ENCODE measurements around the gene ITIH5. TPM values are rescaled to one million over a fixed set of nuclear protein-coding genes. Genes with fewer than 3 reads are reported as not detected.

Gene ITIH5
- polyA plus RNA-seq, 3 donors from 2014 or later = not detected

GRCh38 chr10:7553531-7553930 is 113.2 kb downstream of the ITIH5 start:
- Mint-ChIP-seq H3K9me3 (no peaks in the 10 kb centered on the region), H3K27ac (no peak overlapping the region)

DNA sequence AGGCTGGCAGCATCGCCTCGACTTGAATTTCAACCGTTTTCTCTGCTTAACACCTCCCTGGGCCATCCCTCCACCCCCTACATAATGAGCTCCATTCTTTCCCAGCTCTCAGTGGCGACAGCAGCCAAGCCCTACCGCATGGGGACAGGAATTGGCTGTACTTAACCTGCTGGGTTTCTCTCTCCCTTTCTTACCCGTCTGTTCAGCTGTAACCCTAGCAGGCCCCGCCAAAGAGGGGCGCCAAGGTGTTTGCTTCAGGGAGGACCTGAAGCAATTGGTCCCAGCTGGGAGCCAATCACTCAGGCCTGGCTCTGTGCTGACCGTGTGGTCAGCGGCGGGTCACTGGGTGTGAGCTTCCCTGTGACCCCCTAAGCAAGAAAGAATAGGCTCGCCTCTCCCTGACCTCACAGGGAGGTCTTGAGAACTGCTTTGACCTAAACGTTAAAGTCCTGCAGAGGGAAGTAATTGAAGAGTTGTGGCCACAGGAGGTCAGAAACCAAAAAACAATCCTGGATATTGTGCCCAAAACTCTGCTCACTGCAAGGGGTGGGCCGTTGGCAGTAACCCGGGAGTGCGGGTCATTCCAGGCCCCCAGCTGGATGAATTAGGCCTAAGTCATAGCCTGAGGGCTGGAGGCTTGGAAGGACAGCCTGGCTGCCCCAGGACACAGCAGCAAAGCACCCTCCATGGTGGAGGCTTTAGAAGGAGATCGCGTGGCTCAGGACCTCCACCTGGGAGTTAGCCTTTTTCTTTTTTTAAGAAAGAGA is 114.6 kb downstream of the ITIH5 start:
- no peak overlapping the region for H3K27ac Mint-ChIP-seq
- no peaks in the 10 kb centered on the region for H3K36me3 Mint-ChIP-seq
- no peaks in the 10 kb centered on the region for H3K4me1 Mint-ChIP-seq
- no peak overlapping the region for H3K4me3 Mint-ChIP-seq
- DNase-seq = no peak
- H3K9me3 Mint-ChIP-seq = no peaks in the 10 kb centered on the region
- peaks cover 2 to 4% (median 3%) of the 10 kb centered on the region in 3 donors for H3K27me3 Mint-ChIP-seq (ENCODE audit: low read depth in 3 of 3)

More at GRCh38 chr10:7553531-7553930, 113.2 kb downstream of the ITIH5 start:
- H3K4me1 Mint-ChIP-seq = no peaks in the 10 kb centered on the region
- H3K27me3 Mint-ChIP-seq (ENCODE audit: low read depth in 3 of 3) = peaks cover 2 to 7% (median 3%) of the 10 kb centered on the region in 3 donors
- no peaks in the 10 kb centered on the region for H3K36me3 Mint-ChIP-seq
- no peak for DNase-seq
- no peak overlapping the region for H3K4me3 Mint-ChIP-seq

DNA sequence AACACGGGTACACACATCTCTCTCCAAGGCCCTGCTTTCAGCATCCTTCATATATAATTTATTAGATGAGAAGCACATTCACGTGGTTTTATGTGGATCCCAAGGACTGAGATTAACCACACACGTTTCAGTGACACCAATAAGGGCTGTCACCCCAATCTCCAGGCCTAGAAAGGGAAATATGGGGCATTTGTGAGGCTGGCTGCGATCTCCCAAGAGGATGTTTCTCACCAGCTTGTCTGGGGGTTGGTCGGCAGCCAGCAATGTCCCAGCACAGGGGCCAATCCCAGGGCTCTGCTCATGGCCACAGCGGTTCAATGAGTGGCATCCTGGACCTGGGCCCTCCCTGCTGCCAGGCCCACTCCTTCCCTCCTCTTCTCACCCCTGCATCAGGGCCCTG is 115.5 kb downstream of the ITIH5 start:
- Mint-ChIP-seq H3K4me1 (no peaks in the 10 kb centered on the region), H3K4me3 (no peak overlapping the region)

GRCh38 chr10:7550013-7550412 is 116.8 kb downstream of the ITIH5 start:
- no peak overlapping the region for H3K27ac Mint-ChIP-seq
- DNase-seq = no peak
- peaks cover 1 to 3% (median 2%) of the 10 kb centered on the region in 3 donors for H3K27me3 Mint-ChIP-seq (ENCODE audit: low read depth in 3 of 3)
- no peak overlapping the region for H3K4me3 Mint-ChIP-seq
- H3K36me3 Mint-ChIP-seq = no peaks in the 10 kb centered on the region
- H3K4me1 Mint-ChIP-seq = no peaks in the 10 kb centered on the region
- H3K9me3 Mint-ChIP-seq = no peaks in the 10 kb centered on the region

More for the DNA sequence above, 115.5 kb downstream of the ITIH5 start:
- Mint-ChIP-seq H3K36me3 (no peaks in the 10 kb centered on the region), H3K27ac (no peak overlapping the region), H3K9me3 (no peaks in the 10 kb centered on the region), H3K27me3 (ENCODE audit: low read depth in 3 of 3) (peaks cover 2 to 3% (median 2%) of the 10 kb centered on the region in 3 donors)
- DNase-seq = no peak

DNA sequence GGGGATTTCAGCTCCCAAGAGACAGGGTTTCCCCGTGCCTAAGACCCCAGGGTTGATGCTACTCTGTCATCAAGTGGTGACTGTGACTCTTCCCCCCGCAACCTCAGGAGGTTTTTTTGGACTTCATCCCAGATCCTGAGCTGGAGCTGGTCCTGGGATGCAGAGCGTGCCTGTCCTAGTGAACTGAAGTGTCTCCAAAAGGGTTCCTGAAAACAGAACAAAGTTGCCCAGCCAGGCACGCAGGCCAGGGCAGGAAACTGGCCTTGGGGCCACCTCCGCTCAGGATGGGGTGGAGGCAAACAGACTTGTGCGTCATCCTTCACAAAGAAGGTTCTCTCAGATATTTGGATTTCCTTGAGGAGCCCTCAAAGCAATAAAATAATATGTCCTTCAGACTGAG is 118.9 kb downstream of the ITIH5 start:
- H3K27me3 Mint-ChIP-seq (ENCODE audit: low read depth in 3 of 3) = peaks cover 0 to 5% (median 0%) of the 10 kb centered on the region in 3 donors
- H3K4me3 Mint-ChIP-seq = no peak overlapping the region
- no peak overlapping the region for H3K27ac Mint-ChIP-seq
- no peaks in the 10 kb centered on the region for H3K9me3 Mint-ChIP-seq
- DNase-seq = no peak
- H3K36me3 Mint-ChIP-seq = no peaks in the 10 kb centered on the region
- H3K4me1 Mint-ChIP-seq = no peaks in the 10 kb centered on the region

GRCh38 chr10:7547206-7547605 is 119.6 kb downstream of the ITIH5 start:
- no peaks in the 10 kb centered on the region for H3K9me3 Mint-ChIP-seq
- DNase-seq = no peak
- peaks cover 0 to 5% (median 0%) of the 10 kb centered on the region in 3 donors for H3K27me3 Mint-ChIP-seq (ENCODE audit: low read depth in 3 of 3)
- H3K4me1 Mint-ChIP-seq = no peaks in the 10 kb centered on the region
- no peak overlapping the region for H3K4me3 Mint-ChIP-seq
- H3K27ac Mint-ChIP-seq = no peak overlapping the region
- H3K36me3 Mint-ChIP-seq = no peaks in the 10 kb centered on the region

DNA sequence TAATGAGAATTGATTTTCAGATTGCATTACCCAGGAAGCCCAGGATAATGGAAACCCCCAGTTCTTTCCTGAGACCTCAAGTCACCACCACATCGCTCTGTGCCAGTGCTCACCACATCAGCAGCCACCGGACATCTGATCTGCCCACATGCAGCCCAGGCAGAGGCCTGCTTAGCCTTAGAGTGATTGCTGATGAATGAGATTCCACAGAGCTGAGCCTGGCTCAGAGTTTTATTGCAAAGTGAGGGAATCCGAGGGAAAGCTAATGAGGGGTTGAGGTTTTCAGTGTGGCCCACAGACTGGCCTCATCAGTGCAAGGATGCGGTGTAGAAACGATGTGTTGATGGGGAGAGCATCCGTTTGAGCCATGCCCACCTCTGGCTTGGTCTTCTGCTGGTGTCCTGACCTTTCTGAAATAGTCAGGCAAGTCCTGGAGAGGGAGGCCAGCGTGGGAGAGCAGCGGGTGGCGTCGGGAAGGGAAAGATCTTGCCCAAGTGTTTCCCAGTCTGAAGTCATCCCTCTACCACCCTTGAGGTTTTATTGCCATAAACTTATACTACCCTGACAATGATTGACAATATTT is 120.3 kb downstream of the ITIH5 start:
- H3K27me3 Mint-ChIP-seq (ENCODE audit: low read depth in 3 of 3) = peaks cover 0 to 5% (median 0%) of the 10 kb centered on the region in 3 donors
- H3K4me1 Mint-ChIP-seq = no peaks in the 10 kb centered on the region
- H3K4me3 Mint-ChIP-seq = no peak overlapping the region
- no peaks in the 10 kb centered on the region for H3K9me3 Mint-ChIP-seq
- no peaks in the 10 kb centered on the region for H3K36me3 Mint-ChIP-seq
- no peak overlapping the region for H3K27ac Mint-ChIP-seq
- DNase-seq = no peak

DNA sequence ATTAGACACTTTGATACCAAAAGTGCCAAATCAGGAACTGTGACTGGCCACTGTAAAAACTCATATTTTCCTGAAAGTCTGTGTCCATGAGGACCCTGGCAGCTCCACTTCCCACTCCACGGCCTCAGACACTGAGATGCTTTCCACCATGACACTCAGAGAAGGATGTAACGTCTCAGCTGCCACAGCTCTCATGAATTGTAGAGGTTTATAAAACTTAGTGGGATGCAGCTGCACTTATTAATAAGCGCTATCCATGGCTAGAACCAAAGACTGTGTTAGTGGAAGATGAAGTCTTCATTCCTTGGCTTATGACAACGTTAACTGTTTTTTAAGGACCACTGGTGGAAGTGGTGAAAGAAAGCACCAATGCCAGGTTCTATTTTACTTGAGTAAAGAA is 121.0 kb downstream of the ITIH5 start:
- Mint-ChIP-seq H3K27ac (no peak overlapping the region), H3K4me1 (no peaks in the 10 kb centered on the region), H3K36me3 (no peaks in the 10 kb centered on the region), H3K9me3 (no peaks in the 10 kb centered on the region), H3K4me3 (no peak overlapping the region), H3K27me3 (ENCODE audit: low read depth in 3 of 3) (peaks cover 0 to 5% (median 0%) of the 10 kb centered on the region in 3 donors)
- DNase-seq = no peak

DNA sequence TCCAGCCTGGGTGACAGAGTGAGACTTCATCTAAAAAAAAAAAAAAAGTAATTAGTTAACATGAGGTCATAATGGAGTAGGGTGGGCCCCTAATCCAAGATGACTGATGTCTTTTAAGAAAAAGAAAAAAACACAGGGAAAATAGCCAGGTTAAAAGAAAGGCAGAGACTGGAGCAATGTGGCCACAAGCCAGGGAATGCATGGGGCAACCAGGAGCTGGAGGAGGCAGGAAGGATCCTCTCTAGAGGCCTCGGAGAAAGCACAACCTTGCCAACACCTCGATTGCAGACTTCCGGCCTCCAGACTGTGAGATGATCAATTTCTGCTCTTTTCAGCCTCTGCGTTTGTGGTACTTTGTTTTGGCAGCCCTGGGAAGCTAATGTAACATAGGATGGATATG is 121.5 kb downstream of the ITIH5 start:
- H3K4me1 Mint-ChIP-seq = no peaks in the 10 kb centered on the region
- H3K36me3 Mint-ChIP-seq = no peaks in the 10 kb centered on the region
- H3K27ac Mint-ChIP-seq = no peak overlapping the region
- no peak for DNase-seq
- peaks cover 0 to 5% (median 0%) of the 10 kb centered on the region in 3 donors for H3K27me3 Mint-ChIP-seq (ENCODE audit: low read depth in 3 of 3)
- no peak overlapping the region for H3K4me3 Mint-ChIP-seq
- no peaks in the 10 kb centered on the region for H3K9me3 Mint-ChIP-seq

GRCh38 chr10:7544203-7544602 is 122.6 kb downstream of the ITIH5 start:
- Mint-ChIP-seq H3K36me3 (no peaks in the 10 kb centered on the region), H3K4me1 (no peaks in the 10 kb centered on the region), H3K4me3 (no peak overlapping the region), H3K27ac (no peak overlapping the region), H3K9me3 (peaks cover 0 to 1% (median 0%) of the 10 kb centered on the region in 6 donors), H3K27me3 (ENCODE audit: low read depth in 3 of 3) (peaks cover 0 to 5% (median 1%) of the 10 kb centered on the region in 3 donors)
- DNase-seq = no peak

GRCh38 chr10:7542189-7542914 is 124.4 kb downstream of the ITIH5 start:
- DNase-seq = no peak
- Mint-ChIP-seq H3K27me3 (ENCODE audit: low read depth in 3 of 3) (peaks cover 0 to 5% (median 1%) of the 10 kb centered on the region in 3 donors), H3K27ac (no peak overlapping the region), H3K36me3 (peaks cover 0 to 7% (median 4%) of the 10 kb centered on the region in 3 donors), H3K4me1 (no peaks in the 10 kb centered on the region), H3K9me3 (peaks cover 0 to 5% (median 0%) of the 10 kb centered on the region in 6 donors), H3K4me3 (no peak overlapping the region)

- Mint-ChIP-seq H3K9me3 (peaks cover 0 to 5% (median 0%) of the 10 kb centered on the region in 6 donors), H3K27ac (no peak overlapping the region), H3K4me3 (no peak overlapping the region), H3K36me3 (peaks cover 0 to 7% (median 4%) of the 10 kb centered on the region in 3 donors), H3K4me1 (no peaks in the 10 kb centered on the region), H3K27me3 (ENCODE audit: low read depth in 3 of 3) (peaks cover 0 to 5% (median 1%) of the 10 kb centered on the region in 3 donors)
- DNase-seq = no peak
These were observed 125.4 kb downstream of the ITIH5 start for GRCh38 chr10:7541137-7542087.

- no peak overlapping the region for H3K27ac Mint-ChIP-seq
- no peak overlapping the region for H3K4me3 Mint-ChIP-seq
- no peak for DNase-seq
- H3K27me3 Mint-ChIP-seq (ENCODE audit: low read depth in 3 of 3) = peaks cover 0 to 3% (median 1%) of the 10 kb centered on the region in 3 donors
- H3K36me3 Mint-ChIP-seq = peaks cover 0 to 7% (median 4%) of the 10 kb centered on the region in 3 donors
- H3K4me1 Mint-ChIP-seq = no peaks in the 10 kb centered on the region
- peaks cover 0 to 5% (median 0%) of the 10 kb centered on the region in 6 donors for H3K9me3 Mint-ChIP-seq
These were observed 127.7 kb downstream of the ITIH5 start for GRCh38 chr10:7538970-7539654.
